H1 (cell line): ENCODE data around the gene PHACTR1. TPM values are rescaled to one million over a fixed set of nuclear protein-coding genes. Genes with fewer than 3 reads are reported as not detected.

ENCODE experiments used
- JUN ChIP-seq: IDR thresholded peaks from 2 replicates; pipeline ENCODE4 v1.6.1; 2011; ENCODE audit warnings: low read depth, mild to moderate bottlenecking, improper control_type of control experiment, low read length
- SP2 ChIP-seq: IDR thresholded peaks from 2 replicates; pipeline ENCODE4 v1.6.1; 2012; ENCODE audit warnings: mild to moderate bottlenecking, low read length, inconsistent platforms
- SUZ12 ChIP-seq: fragments of 200-600 bp; sonication (generic); IDR thresholded peaks from 2 replicates; pipeline ENCODE4 v1.6.1; 2012; ENCODE audit warnings: mild to moderate bottlenecking, inconsistent platforms, low read length, moderate library complexity, mixed read lengths
- polyA plus RNA-seq, 7 experiments: library from polyadenylated mRNA; depleted of rRNA in 3 of 7; stranded (reverse) in 5 of 7; unstranded in 2 of 7; fragments of >200 nt in 5 of 7; fragments of 200-250 nt in 2 of 7; gene quantifications; 1 replicate in 5 of 7; 2 replicates in 1 of 7; 4 replicates in 1 of 7; pipeline versions ENCODE4 v1.2.1 to v1.2.3, GENCODE V29; 2011 to 2013; ENCODE audit warnings: missing spikeins in 2 of 7, mixed read lengths in 2 of 7
- total RNA-seq: library from RNA; stranded (reverse); fragmentation: NEBNext Ultra II Directional; extraction: Animal tissue kit (Norgen Biotek cat#: 25700); gene quantifications from 2 replicates; pipeline ENCODE4 v1.2.1, GENCODE V29; 2021

PHACTR1 gene
- total and polyA plus RNA-seq, 2 of the 8 experiments (the other 6 are each of a cell fraction or from before 2014, with no cell fraction given): 3.9 to 17.1 TPM

- TF ChIP-seq SUZ12: no peak
- no peak for TF ChIP-seq SP2
- TF ChIP-seq JUN: no peak
Observed at GRCh38 chr6:12987783-12988182, 271.2 kb downstream of the PHACTR1 start (continued).
